HL-60 (cell line): ENCODE data around the gene PDZK1.

Experiments used
- DNase-seq, 2 experiments: peaks; one replicate each; pipeline ENCODE4 v3.0.0-alpha.2; 2010 to 2020; ENCODE audit warnings: low read depth in 1 of 2, low spot score in 1 of 2
- H3K27ac ChIP-seq: fragments of 250-450 bp; sonication (Bioruptor Pico); replicated peaks from 2 replicates; pipeline ENCODE4 v1.5.1; 2020; ENCODE audit warnings: mild to moderate bottlenecking, moderate library complexity
- H3K27me3 ChIP-seq: fragments of 250-450 bp; sonication (Bioruptor Pico); 2 replicates; pipeline ENCODE4 v1.5.1; 2021; ENCODE audit warnings: mild to moderate bottlenecking, moderate library complexity; ENCODE audit not compliant: insufficient read depth, poor library complexity, severe bottlenecking
- H3K4me3 ChIP-seq: replicated peaks from 2 replicates; pipeline ENCODE4 v1.5.1; 2011; ENCODE audit warnings: mild to moderate bottlenecking, control low read depth, low read length; ENCODE audit not compliant: insufficient read depth
- CTCF ChIP-seq: IDR thresholded peaks from one replicate; pipeline ENCODE4 v1.5.1; 2011; ENCODE audit warnings: low read length, control low read depth, inconsistent platforms; ENCODE audit not compliant: insufficient read depth
- GABPA ChIP-seq: IDR thresholded peaks from 2 replicates; pipeline ENCODE4 v1.6.1; 2012; ENCODE audit warnings: low read depth
- POLR2AphosphoS5 ChIP-seq: IDR thresholded peaks from 2 replicates; pipeline ENCODE4 v1.6.1; 2012; ENCODE audit warnings: low read depth
- REST ChIP-seq: IDR thresholded peaks from 2 replicates; pipeline ENCODE4 v1.6.1; 2012; ENCODE audit warnings: low read depth; ENCODE audit not compliant: insufficient replicate concordance
- SPI1 ChIP-seq: IDR thresholded peaks from 2 replicates; pipeline ENCODE4 v1.6.1; 2012; ENCODE audit warnings: low read depth, mild to moderate bottlenecking, borderline replicate concordance

The PDZK1 gene

DNA sequence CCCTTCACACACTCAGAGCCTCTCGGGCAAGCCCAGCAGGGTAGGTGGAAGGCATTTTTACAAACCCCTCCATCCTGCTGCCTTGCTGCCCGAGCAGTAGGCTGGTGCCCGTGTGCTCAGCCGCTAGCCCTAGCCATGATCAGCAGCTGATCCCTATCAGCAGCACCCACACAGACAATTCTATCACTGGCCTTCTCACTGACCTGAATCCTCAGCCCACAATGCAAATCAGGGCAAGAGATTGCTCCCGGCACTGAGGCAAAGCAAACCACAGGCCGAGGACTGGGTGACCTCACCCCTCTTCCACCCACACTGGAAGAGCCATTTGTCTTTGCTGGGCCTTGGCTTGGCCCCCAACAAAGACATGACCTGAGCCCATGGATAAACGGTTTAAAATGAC lies 895 bp upstream of the PDZK1 start:
- no peak for TF ChIP-seq CTCF
- no peak for TF ChIP-seq SPI1
- no peak for TF ChIP-seq POLR2AphosphoS5
- TF ChIP-seq GABPA, result no peak
- TF ChIP-seq REST, result no peak
- no peak overlapping the region for H3K4me3 ChIP-seq
- H3K27me3 ChIP-seq, result no peaks in the 10 kb centered on the region
- no peak overlapping the region for H3K27ac ChIP-seq
- DNase-seq, result no peak

DNA sequence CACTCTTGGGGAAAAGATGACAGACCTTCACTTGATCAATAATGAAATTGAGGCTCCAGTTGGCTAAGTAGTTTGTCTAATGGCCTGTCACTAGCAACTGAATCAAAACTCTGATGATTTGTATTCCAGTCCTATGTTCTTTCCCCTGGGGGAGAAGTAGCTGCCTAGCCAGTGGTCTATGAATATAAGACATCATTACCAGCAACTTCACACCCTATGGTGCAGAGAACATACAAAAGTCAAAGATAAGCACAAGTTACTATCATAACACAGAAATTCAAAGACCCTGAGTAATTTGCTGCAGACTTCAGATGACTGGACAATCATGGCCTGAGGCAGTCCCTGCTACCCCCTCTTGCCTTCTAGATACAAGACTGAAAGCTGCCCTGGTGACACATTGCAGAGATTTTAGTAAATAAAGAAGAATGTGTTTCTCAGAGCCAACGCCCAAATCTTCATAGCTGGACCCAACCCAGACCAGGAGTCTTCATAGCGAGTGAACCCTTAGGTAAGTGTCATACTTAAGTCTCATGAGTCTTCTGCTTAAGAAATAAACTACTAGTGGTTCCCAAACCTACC lies 993 bp downstream of the PDZK1 start:
- no peak overlapping the region for H3K27ac ChIP-seq

GRCh38 chr1:145705622-145706021 lies 1.5 kb downstream of the PDZK1 start:
- Histone ChIP-seq H3K27ac (no peak overlapping the region), H3K4me3 (no peak overlapping the region), H3K27me3 (no peaks in the 10 kb centered on the region)
- no peak for DNase-seq
- TF ChIP-seq SPI1 (no peak), POLR2AphosphoS5 (no peak), GABPA (no peak), CTCF (no peak), REST (no peak)

More for the DNA sequence above, 993 bp downstream of the PDZK1 start:
- TF ChIP-seq REST (no peak), POLR2AphosphoS5 (no peak), SPI1 (no peak), CTCF (no peak), GABPA (no peak)
- DNase-seq, result no peak
- H3K27me3 ChIP-seq, result no peaks in the 10 kb centered on the region
- H3K4me3 ChIP-seq, result no peak overlapping the region
